IPS DF 6.9 (cell line): Measurements from ENCODE around the gene ANXA9.

ENCODE experiments used
- DNase-seq: peaks from one replicate; pipeline ENCODE4 v3.0.0-alpha.2; 2013; ENCODE audit warnings: low read depth, low spot score
- H3K27ac ChIP-seq: one replicate; pipeline ENCODE4 v1.5.1; 2013; ENCODE audit warnings: low read length, control low read depth
- H3K27me3 ChIP-seq: 2 replicates; pipeline ENCODE4 v1.6.1; 2013; ENCODE audit warnings: mild to moderate bottlenecking, low read length; ENCODE audit not compliant: control insufficient read depth, insufficient read depth
- H3K36me3 ChIP-seq: 2 replicates; pipeline ENCODE4 v1.6.1; 2013; ENCODE audit warnings: low read length; ENCODE audit not compliant: control insufficient read depth, insufficient read depth
- H3K4me1 ChIP-seq: 2 replicates; pipeline ENCODE4 v1.6.1; 2013; ENCODE audit warnings: low read length; ENCODE audit not compliant: control insufficient read depth, insufficient read depth
- H3K4me3 ChIP-seq: 2 replicates; pipeline ENCODE4 v1.5.1; 2013; ENCODE audit warnings: mild to moderate bottlenecking, low read length
- H3K9me3 ChIP-seq: 2 replicates; pipeline ENCODE4 v1.6.1; 2013; ENCODE audit warnings: low read length, inconsistent platforms; ENCODE audit not compliant: control insufficient read depth, insufficient read depth
- WGBS: extraction: QIAGEN DNeasy Blood & Tissue Kit; methylation state at CpG from one replicate; pipeline ENCODE4 v1.1.7; 2013; ENCODE audit warnings: mixed read lengths, missing lambda C conversion rate; ENCODE audit not compliant: insufficient read length, insufficient coverage; 5-methylcytosine and 5-hydroxymethylcytosine counted together

Gene ANXA9, protein sequence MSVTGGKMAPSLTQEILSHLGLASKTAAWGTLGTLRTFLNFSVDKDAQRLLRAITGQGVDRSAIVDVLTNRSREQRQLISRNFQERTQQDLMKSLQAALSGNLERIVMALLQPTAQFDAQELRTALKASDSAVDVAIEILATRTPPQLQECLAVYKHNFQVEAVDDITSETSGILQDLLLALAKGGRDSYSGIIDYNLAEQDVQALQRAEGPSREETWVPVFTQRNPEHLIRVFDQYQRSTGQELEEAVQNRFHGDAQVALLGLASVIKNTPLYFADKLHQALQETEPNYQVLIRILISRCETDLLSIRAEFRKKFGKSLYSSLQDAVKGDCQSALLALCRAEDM

DNA sequence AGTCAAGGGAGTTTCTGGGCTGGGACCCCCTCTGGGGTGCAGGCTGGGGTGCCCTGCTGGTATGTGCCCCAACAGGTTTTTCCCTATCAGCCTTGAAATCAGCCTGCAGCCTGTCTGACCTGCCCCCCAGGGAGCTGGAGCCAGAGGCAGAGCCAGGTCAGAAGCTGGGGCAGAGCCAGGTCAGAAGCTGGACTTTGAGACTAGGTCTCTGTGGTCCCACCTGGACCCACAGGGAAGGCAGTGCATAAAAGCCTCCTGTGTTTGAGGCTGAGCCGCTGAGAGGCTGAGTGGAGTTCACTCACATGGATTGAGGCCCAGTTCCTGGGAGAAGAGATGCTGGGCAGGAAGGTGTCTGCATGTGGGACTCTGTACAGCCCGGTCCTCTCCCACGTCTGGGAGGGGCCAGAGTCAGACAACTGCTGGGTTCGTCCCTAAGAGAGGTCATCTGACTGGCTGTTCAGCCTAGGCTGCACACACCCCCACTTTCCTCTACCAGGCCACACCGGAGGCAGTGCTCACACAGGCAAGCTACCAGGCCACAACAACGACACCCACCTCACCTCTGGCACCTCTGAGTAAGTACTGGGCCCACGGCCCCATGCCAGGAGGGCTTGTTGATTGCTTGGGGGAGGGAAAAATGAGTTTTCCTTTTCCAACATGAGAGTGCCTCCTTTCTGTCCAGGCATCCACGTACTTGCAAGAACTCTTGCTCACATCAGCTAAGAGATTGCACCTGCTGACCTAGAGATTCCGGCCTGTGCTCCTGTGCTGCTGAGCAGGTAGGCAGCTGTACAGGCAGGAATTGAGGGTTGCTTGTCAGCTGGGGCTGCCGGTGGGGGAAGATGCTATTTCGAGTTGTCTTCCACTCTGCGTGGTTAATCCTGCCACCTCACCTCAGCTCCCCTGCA lies at the start of gene ANXA9:
Gene ANXA9 (plus strand): TSS at position 488 of the 908 bp plus-strand sequence. CDS start 814 bp downstream, outside the sequence.
- Histone ChIP-seq H3K27ac (no peak within 1 kb of the TSS), H3K36me3 (no peaks in the 10 kb centered on the region), H3K9me3 (no peaks in the 10 kb centered on the region), H3K4me1 (peaks cover 12% of the 10 kb centered on the region; the same call in 1 of the 2 replicates), H3K4me3 (no peak within 1 kb of the TSS), H3K27me3 (no peaks in the 10 kb centered on the region)
- no CpG with 5 or more reads among the region's 12 CpGs for WGBS
- DNase-seq: no peak

DNA sequence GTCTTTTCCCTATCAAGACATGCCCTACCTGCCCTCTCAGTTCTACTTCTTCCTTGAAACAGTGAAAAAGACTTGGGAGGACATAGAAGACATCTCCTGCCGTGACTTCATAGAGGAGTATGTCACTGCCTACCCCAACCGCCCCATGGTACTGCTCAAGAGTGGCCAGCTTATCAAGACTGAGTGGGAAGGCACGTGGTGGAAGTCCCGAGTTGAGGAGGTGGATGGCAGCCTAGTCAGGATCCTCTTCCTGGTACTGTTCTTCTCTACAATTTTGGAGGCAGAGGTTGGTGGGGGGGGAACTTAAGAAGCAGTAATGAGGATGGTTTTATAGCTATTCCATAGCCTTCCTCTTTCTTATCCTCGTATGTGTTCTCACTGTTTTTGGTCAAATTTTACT lies 37.2 kb upstream of the ANXA9 start:
- WGBS: no CpG with 5 or more reads among the region's 5 CpGs
- DNase-seq: no peak
- H3K27me3 ChIP-seq: peaks cover 2% of the 10 kb centered on the region; the same call in 1 of the 2 replicates
- H3K27ac ChIP-seq: no peak overlapping the region
- no peaks in the 10 kb centered on the region for H3K4me1 ChIP-seq
- H3K9me3 ChIP-seq: no peaks in the 10 kb centered on the region
- H3K4me3 ChIP-seq: no peak overlapping the region
- peaks cover 31% of the 10 kb centered on the region for H3K36me3 ChIP-seq

DNA sequence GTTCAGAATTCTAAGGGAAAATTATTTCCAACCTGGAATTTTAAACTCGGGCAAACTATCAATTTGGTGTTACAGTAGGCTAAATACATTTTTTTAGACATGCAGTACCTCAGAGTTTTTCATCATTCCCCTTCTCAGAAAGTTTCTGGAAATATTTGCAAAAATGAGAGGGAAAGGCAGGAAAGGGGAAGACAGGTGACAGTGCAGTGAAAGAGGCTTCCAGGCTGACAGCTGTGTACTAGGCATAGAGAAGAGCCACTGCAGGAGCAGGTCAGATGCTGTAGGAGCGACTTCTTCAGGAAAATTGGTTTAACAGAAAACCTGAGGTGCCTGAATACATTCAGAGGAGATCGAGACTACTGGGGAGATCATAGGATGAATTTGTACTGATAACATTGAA lies 27.4 kb upstream of the ANXA9 start:
- no CpG with 5 or more reads among the region's 3 CpGs for WGBS
- Histone ChIP-seq H3K27ac (no peak overlapping the region), H3K4me1 (no peaks in the 10 kb centered on the region), H3K36me3 (peaks cover 25% of the 10 kb centered on the region; the same call in 1 of the 2 replicates), H3K4me3 (no peak overlapping the region), H3K27me3 (no peaks in the 10 kb centered on the region), H3K9me3 (no peaks in the 10 kb centered on the region)
- DNase-seq: no peak

DNA sequence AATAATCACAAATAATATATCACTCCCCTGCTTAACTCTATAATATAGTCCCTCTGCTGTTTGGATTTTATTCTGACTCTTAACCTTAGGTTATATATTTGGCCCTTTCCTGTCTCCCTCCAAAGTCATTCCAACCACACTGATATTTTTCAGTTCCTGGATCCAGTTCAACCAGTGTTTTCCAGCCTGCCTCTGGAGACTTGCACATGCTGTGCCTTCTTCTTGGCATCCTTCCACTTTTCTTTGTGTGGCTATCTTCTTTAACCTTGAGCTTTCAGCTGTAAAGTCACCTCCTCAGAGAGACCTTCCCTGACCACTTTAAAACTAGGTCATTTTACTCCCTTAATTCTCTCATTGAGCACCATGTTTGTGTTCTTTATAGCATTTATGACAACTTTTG lies 26.8 kb upstream of the ANXA9 start:
- no peak overlapping the region for H3K4me3 ChIP-seq
- no peaks in the 10 kb centered on the region for H3K9me3 ChIP-seq
- H3K36me3 ChIP-seq: peaks cover 25% of the 10 kb centered on the region; the same call in 1 of the 2 replicates
- H3K27me3 ChIP-seq: no peaks in the 10 kb centered on the region
- no peak for DNase-seq
- no peaks in the 10 kb centered on the region for H3K4me1 ChIP-seq
- no peak overlapping the region for H3K27ac ChIP-seq

DNA sequence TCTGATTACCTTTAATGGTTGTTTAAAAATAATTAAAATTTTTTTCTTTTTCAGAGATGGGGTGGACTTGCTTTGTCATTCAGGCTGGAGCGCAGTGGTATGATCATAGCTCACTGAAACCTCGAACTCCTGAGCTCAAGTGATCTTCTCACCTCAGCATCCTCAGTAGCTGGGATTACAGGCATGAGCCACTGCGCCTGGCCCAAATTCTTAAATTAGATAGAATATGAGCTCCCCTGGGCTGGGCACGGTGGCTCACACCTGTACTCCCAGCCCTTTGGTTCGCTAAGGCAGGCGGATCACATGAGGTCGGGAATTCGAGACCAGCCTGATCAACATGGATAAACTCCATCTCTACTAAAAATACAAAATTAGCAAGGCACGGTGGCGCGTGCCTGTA lies 24.4 kb upstream of the ANXA9 start:
- no CpG with 5 or more reads among the region's 11 CpGs for whole genome bisulfite sequencing
- H3K9me3 ChIP-seq: no peaks in the 10 kb centered on the region
- peaks cover 20% of the 10 kb centered on the region; the same call in 1 of the 2 replicates for H3K36me3 ChIP-seq

DNA sequence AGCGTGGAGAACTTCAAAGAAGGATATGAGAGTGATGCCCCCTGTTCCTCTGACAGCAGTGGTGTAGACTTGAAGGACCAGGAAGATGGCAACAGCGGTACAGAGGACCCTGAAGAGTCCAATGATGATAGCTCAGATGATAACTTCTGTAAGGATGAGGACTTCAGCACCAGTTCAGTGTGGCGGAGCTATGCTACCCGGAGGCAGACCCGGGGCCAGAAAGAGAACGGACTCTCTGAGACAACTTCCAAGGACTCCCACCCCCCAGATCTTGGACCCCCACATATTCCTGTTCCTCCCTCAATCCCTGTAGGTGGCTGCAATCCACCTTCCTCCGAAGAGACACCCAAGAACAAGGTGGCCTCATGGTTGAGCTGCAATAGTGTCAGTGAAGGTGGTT lies 21.4 kb upstream of the ANXA9 start:
- Histone ChIP-seq H3K4me3 (no peak overlapping the region), H3K27ac (no peak overlapping the region), H3K36me3 (peaks cover 27% of the 10 kb centered on the region; the same call in 1 of the 2 replicates), H3K27me3 (no peaks in the 10 kb centered on the region), H3K4me1 (no peaks in the 10 kb centered on the region), H3K9me3 (no peaks in the 10 kb centered on the region)
- no CpG with 5 or more reads among the region's 7 CpGs for WGBS
- DNase-seq: no peak

More for the DNA sequence above, 24.4 kb upstream of the ANXA9 start:
- Histone ChIP-seq H3K27ac (no peak overlapping the region), H3K27me3 (no peaks in the 10 kb centered on the region), H3K4me3 (no peak overlapping the region), H3K4me1 (no peaks in the 10 kb centered on the region)
- DNase-seq: no peak

DNA sequence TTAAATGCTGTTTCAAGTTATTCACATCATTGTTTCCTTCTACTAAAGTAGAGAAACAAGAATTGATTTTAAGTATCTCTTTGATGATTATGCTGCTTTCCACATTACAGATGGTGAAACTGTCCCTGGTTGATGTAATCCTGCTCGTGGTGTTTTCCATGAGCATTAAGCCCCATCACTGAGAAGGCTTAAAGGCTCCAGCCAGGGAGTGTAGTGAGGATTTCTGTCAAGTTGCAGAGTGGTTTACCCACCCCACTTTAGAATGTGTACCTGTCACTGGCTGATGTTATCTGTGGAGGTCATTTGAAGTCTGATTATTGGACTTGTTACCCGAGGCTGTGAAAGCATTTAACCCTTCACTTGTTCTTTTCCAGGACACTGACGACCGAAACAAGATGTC lies 20.3 kb upstream of the ANXA9 start:
- no CpG with 5 or more reads among the region's 4 CpGs for WGBS
- Histone ChIP-seq H3K36me3 (peaks cover 36% of the 10 kb centered on the region), H3K27ac (no peak overlapping the region), H3K9me3 (no peaks in the 10 kb centered on the region), H3K27me3 (no peaks in the 10 kb centered on the region), H3K4me3 (no peak overlapping the region), H3K4me1 (no peaks in the 10 kb centered on the region)
- DNase-seq: no peak

DNA sequence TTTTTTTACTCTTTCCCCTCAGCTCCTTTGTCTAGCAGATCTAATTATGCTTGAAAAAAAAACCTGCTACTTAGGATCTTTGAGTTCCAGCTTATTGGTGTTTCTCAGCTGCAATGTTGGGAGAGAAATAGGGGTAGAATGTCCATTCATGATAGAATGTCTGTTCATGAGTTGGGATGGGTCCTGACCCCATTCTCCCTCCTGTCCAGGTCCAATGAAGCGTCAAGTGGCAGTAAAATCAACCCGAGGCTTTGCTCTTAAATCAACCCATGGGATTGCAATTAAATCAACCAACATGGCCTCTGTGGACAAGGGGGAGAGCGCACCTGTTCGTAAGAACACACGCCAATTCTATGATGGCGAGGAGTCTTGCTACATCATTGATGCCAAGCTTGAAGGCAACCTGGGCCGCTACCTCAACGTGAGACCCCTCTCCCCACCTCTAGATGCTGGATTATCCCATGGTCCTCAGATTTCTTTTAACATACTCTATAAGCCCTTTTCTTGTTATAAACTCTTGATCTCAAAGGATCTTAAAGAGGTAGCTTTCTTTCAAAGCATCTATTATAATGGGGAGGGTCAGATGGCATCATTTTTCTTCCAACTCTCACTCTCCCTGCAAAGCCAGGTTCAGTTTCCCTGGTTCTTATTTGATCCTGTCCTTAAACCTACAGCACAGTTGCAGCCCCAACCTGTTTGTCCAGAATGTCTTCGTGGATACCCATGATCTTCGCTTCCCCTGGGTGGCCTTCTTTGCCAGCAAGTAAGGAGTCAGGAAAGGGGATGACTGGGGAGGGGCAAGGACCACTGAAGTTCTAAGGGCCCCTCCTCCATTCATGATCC lies 18.6 kb upstream of the ANXA9 start:
- peaks cover 50% of the 10 kb centered on the region for H3K36me3 ChIP-seq

DNA sequence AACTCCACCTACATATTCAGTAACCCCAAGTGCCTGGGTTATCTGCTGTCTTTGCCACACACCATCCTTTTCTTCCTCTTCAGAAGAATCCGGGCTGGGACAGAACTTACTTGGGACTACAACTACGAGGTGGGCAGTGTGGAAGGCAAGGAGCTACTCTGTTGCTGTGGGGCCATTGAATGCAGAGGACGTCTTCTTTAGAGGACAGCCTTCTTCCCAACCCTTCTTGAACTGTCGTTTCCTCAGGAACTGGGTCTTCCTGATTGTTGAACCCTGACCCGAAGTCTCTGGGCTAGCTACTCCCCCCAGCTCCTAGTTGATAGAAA lies 18.0 kb upstream of the ANXA9 start:
- Histone ChIP-seq H3K36me3 (peaks cover 54% of the 10 kb centered on the region), H3K4me3 (no peak overlapping the region), H3K4me1 (no peaks in the 10 kb centered on the region), H3K9me3 (no peaks in the 10 kb centered on the region), H3K27me3 (no peaks in the 10 kb centered on the region), H3K27ac (no peak overlapping the region)
- WGBS: no CpG with 5 or more reads among the region's 5 CpGs
- no peak for DNase-seq

More for the DNA sequence above, 18.6 kb upstream of the ANXA9 start:
- H3K4me1 ChIP-seq: no peaks in the 10 kb centered on the region
- H3K9me3 ChIP-seq: no peaks in the 10 kb centered on the region
- no peak overlapping the region for H3K27ac ChIP-seq
- H3K4me3 ChIP-seq: no peak overlapping the region
- WGBS: no CpG with 5 or more reads among the region's 10 CpGs
- no peak for DNase-seq
- H3K27me3 ChIP-seq: no peaks in the 10 kb centered on the region

DNA sequence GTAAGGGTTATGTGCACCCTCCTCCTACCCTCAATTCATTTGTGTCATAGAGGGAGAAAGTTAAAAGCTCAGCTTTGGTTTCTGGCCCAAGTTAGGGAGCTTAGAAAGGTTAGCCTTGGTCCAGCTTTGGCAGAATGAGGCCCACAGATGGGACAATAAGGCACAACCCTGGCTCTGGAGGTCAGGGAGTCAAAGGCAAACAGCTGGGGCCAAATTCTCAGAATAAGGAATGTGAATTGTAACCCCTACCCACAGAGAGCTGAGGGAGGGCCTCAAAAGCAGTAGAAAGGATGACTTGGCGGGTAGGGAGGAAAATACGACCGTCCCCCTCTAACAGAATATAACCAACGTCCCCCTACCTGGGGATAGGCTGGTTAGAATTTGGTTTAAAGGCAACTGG lies 16.5 kb upstream of the ANXA9 start:
- Histone ChIP-seq H3K27me3 (no peaks in the 10 kb centered on the region), H3K36me3 (peaks cover 48% of the 10 kb centered on the region), H3K9me3 (no peaks in the 10 kb centered on the region), H3K27ac (no peak overlapping the region), H3K4me1 (no peaks in the 10 kb centered on the region), H3K4me3 (no peak overlapping the region)
- DNase-seq: no peak
- no CpG with 5 or more reads among the region's 4 CpGs for WGBS
